Adrenal gland (tissue), 12 donors: Measurements from ENCODE around the gene TMC2. TPM values are rescaled to one million over a fixed set of nuclear protein-coding genes. Genes with fewer than 3 reads are reported as not detected.

Experiments
- DNase-seq, 7 donors: peaks; one replicate each; pipeline ENCODE4 v3.0.0-alpha.2; 2019 to 2020
- H3K27ac ChIP-seq, 5 donors: fragments of 200-600 bp; sonication (generic) in 4 of 5; 1 replicate in 3 of 5; 2 replicates in 2 of 5; pipeline versions ENCODE4 v1.5.1 to v1.8.0; 2016 to 2020; ENCODE audit warnings: mild to moderate bottlenecking in 1 of 5
- H3K27me3 ChIP-seq: fragments of 200-600 bp; 2 replicates; pipeline ENCODE4 v1.8.0; 2021
- H3K36me3 ChIP-seq, 2 donors: fragments of 200-600 bp; replicated peaks in 1 of 2; 1 replicate in 1 of 2; 2 replicates in 1 of 2; pipeline versions ENCODE4 v1.5.1 to v1.8.0; 2018 to 2022
- H3K4me1 ChIP-seq, 2 donors: fragments of 200-600 bp; replicated peaks in 1 of 2; 1 replicate in 1 of 2; 2 replicates in 1 of 2; pipeline versions ENCODE4 v1.5.1 to v1.8.0; 2018 to 2021
- H3K4me3 ChIP-seq, 4 donors: fragments of 200-600 bp; sonication (generic) in 3 of 4; one replicate each; pipeline ENCODE4 v1.5.1; 2016 to 2018
- H3K9me3 ChIP-seq, 3 donors: fragments of 200-600 bp; sonication (generic) in 1 of 3; replicated peaks in 1 of 3; 1 replicate in 2 of 3; 2 replicates in 1 of 3; pipeline versions ENCODE4 v1.5.1 to v1.8.0; 2016 to 2021
- POLR2A ChIP-seq, 2 donors: fragments of 450-650 bp; IDR thresholded peaks; one replicate each; pipeline ENCODE4 v1.6.1; 2017; ENCODE audit warnings: antibody characterized with exemption in 2 of 2, mild to moderate bottlenecking in 2 of 2, moderate library complexity in 1 of 2
- WGBS, 4 donors: extraction: QIAGEN DNeasy Blood & Tissue Kit in 2 of 4; methylation state at CpG; one replicate each; pipeline versions ENCODE4 v1.1.5 to v1.1.7; 2013 to 2017; 5-methylcytosine and 5-hydroxymethylcytosine counted together
- intact Hi-C, 2 donors: fragments of 100-400 bp; cut with DNase I; formaldehyde crosslinking; loops; one replicate each; pipeline versions ENCODE4 v1.14.1 to v1.15.0; 2022 to 2023
- polyA plus RNA-seq, 3 donors: library from polyadenylated mRNA; stranded (reverse); fragments of 200-250 nt in 2 of 3; fragments of 350-450 nt in 1 of 3; fragmentation: Illumina TruSeq in 1 of 3; extraction: RNeasy Lipid Tissue Mini Kit (QIAGEN cat#74804) in 1 of 3; gene quantifications; one replicate each; pipeline ENCODE4 v1.2.3, GENCODE V29; 2013 to 2014
- total RNA-seq, 9 donors: library from RNA; depleted of rRNA in 4 of 9; stranded (reverse); fragments of >200 nt in 4 of 9; fragments of 120-200 nt in 1 of 9; fragmentation: NEBNext Ultra II Directional in 1 of 9; extraction: Animal tissue kit (Norgen Biotek cat#: 25700) in 1 of 9; gene quantifications; one replicate each; pipeline versions ENCODE4 v1.1.0 to v1.2.4, GENCODE V29; 2013 to 2023
- TF ChIP-seq, protein P1 (sequence below), 6 experiments: fragments of 450-650 bp in 4 of 6; fragments of 200-600 bp in 2 of 6; sonication (generic) in 1 of 6; IDR thresholded peaks; 1 replicate in 5 of 6; 2 replicates in 1 of 6; pipeline versions ENCODE4 v1.5.1 to v1.8.0; 2016 to 2021; ENCODE audit warnings: antibody characterized with exemption in 6 of 6, mild to moderate bottlenecking in 2 of 6, moderate library complexity in 1 of 6
- donor health status: healthy with polysubstance abuse.
- donor health status: Bipolar disorder and iron deficiency.
- donor health status: DM: yes; HTN: yes; CAD: no.
- donor health status: DM: no; HTN: no; CAD: no.
- donor health status: DM: no; HTN: no; CAD: no.
- donor health status: DM: yes; HTN: yes; CAD: no.

The TMC2 gene
- total and polyA plus RNA-seq, 12 donors: 0.11 to 1.3 (median 0.42) TPM; not detected in 7

DNA sequence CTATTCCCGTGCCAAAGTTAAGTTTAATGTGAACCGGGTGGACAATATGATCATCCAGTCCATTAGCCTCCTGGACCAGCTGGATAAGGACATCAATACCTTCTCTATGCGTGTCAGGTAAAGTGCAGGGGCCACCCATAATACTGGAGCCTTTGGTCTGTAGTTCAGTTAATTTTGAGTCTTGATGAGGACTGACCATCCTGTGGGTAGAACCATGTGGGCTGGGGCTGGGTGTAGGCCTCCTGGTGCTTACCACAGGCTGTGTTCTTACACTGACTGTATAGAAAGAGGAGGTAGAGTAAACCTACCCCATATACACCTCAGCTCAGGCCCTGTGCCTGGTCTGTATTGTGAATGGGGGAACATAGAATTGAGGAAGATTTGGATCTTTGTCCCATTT, 118.5 kb downstream of the TMC2 start:
- no peak for TF ChIP-seq POLR2A (IDR thresholded peaks at IDR 0.05)
- TF ChIP-seq, protein P1, sequence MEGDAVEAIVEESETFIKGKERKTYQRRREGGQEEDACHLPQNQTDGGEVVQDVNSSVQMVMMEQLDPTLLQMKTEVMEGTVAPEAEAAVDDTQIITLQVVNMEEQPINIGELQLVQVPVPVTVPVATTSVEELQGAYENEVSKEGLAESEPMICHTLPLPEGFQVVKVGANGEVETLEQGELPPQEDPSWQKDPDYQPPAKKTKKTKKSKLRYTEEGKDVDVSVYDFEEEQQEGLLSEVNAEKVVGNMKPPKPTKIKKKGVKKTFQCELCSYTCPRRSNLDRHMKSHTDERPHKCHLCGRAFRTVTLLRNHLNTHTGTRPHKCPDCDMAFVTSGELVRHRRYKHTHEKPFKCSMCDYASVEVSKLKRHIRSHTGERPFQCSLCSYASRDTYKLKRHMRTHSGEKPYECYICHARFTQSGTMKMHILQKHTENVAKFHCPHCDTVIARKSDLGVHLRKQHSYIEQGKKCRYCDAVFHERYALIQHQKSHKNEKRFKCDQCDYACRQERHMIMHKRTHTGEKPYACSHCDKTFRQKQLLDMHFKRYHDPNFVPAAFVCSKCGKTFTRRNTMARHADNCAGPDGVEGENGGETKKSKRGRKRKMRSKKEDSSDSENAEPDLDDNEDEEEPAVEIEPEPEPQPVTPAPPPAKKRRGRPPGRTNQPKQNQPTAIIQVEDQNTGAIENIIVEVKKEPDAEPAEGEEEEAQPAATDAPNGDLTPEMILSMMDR (IDR thresholded peaks at IDR 0.05): no peak

DNA sequence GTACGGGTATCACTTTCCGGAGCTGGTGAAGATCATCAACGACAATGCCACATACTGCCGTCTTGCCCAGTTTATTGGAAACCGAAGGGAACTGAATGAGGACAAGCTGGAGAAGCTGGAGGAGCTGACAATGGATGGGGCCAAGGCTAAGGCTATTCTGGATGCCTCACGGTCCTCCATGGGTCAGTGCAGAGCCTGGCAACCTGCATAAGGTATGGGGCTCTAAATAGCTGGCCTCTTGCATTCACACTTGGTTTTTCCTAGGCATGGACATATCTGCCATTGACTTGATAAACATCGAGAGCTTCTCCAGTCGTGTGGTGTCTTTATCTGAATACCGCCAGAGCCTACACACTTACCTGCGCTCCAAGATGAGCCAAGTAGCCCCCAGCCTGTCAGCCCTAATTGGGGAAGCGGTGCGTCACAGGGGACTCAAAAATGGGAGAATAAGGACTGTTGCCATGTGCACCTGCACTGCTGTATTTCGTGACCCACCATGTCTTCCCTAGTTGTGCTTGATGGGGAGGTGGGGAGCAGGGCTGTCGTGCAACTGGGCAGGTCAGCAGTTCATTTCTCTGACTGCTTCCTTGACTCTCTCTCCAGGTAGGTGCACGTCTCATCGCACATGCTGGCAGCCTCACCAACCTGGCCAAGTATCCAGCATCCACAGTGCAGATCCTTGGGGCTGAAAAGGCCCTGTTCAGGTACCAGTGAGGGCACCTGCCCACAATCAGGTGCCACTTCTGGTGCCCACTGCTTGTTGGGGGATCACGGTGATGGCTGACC, 119.2 kb downstream of the TMC2 start:
- Histone ChIP-seq H3K36me3 (peaks cover 0 to 67% of the 10 kb centered on the region in 2 donors), H3K4me3 (no peak overlapping the region), H3K4me1 (peaks cover 17 to 19% of the 10 kb centered on the region in 2 donors), H3K9me3 (no peaks in the 10 kb centered on the region), H3K27me3 (no peaks in the 10 kb centered on the region), H3K27ac (no peak overlapping the region)
- TF ChIP-seq POLR2A (IDR thresholded peaks at IDR 0.05): no peak
- TF ChIP-seq, protein P1 (IDR thresholded peaks at IDR 0.05): no peak
- intact Hi-C loops: loop anchor here in 1 of 2 donors (10.0 kb wide), 1 partner anchor 131 kb away; no protein-coding TSS in a partner anchor
- 89 to 92% (median 91%) methylated on average over 16 to 17 of the region's 17 CpGs for WGBS, 4 donors
- DNase-seq: no peak

More for the DNA sequence above, 118.5 kb downstream of the TMC2 start:
- peaks cover 0 to 60% of the 10 kb centered on the region in 2 donors for H3K36me3 ChIP-seq
- no peak overlapping the region for H3K4me3 ChIP-seq
- WGBS, 4 donors: 87 to 93% (median 91%) methylated on average over 3 of the region's 3 CpGs
- H3K27me3 ChIP-seq: no peaks in the 10 kb centered on the region
- H3K4me1 ChIP-seq: peaks cover 17 to 19% of the 10 kb centered on the region in 2 donors
- H3K9me3 ChIP-seq: no peaks in the 10 kb centered on the region
- no peak overlapping the region for H3K27ac ChIP-seq
- DNase-seq: peak in 1 of 7 donors; percentile 43
- intact Hi-C loops: loop anchor here in 1 of 2 donors (10.0 kb wide), 1 partner anchor 130 kb away; no protein-coding TSS in a partner anchor

DNA sequence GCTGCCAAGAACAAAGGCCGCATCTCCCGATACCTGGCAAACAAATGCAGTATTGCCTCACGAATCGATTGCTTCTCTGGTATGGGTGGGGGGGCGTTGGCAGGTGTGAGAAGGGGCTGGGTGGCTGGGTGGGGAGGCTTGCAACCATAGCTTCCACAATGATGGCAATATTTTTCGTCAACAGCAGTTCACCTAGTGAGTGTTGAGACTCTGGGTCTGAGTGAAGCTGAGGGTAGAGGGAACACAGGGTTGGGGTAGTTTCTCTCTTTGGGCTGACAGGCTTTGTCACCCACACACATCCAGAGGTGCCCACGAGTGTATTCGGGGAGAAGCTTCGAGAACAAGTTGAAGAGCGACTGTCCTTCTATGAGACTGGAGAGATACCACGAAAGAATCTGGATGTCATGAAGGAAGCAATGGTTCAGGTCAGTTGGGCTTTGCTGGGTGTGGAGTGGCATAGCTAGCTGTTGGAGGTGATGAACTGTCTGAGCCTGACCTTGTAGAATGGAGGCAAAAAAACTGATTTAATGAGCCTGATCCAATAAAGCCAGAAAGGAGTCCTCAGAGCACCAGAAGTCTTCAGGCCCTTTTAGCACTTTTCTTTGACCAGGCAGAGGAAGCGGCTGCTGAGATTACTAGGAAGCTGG, 120.2 kb downstream of the TMC2 start:
- 89 to 93% (median 90%) methylated on average over 12 of the region's 12 CpGs for WGBS, 4 donors
- intact Hi-C loops: loop anchor here in 1 of 2 donors (10.0 kb wide), 1 partner anchor 132 kb away; no protein-coding TSS in a partner anchor
- H3K36me3 ChIP-seq: peaks cover 0 to 74% of the 10 kb centered on the region in 2 donors
- H3K4me1 ChIP-seq: peaks cover 11 to 15% of the 10 kb centered on the region in 2 donors
- H3K27me3 ChIP-seq: no peaks in the 10 kb centered on the region
- TF ChIP-seq, protein P1 (IDR thresholded peaks at IDR 0.05): no peak
- no peak for TF ChIP-seq POLR2A (IDR thresholded peaks at IDR 0.05)
- no peak overlapping the region for H3K4me3 ChIP-seq
- H3K9me3 ChIP-seq: no peaks in the 10 kb centered on the region
- DNase-seq: no peak
- no peak overlapping the region for H3K27ac ChIP-seq

DNA sequence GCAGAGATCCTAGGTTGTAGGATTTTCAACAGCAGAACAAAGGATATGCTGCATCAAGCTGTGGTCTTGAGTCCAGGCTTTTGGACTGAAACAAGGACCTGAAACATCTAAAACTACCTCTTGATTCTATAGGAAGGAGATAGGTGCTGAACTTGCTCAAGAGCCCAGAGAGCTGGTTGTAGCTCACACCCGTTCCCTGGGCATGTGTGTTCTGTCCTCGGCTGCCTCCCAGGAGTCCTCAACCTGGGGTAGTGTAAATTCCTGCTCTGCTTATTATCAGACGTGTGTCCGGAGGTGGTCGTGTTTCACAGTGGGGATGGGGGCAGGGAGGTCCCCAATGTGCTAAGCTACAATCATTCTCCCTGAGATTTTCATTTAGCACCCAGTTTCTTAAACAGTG, 120.9 kb downstream of the TMC2 start:
- WGBS, 4 donors: 76 to 96% (median 79%) methylated on average over 1 to 5 of the region's 5 CpGs
- DNase-seq: no peak
- Histone ChIP-seq H3K4me1 (peaks cover 11 to 15% of the 10 kb centered on the region in 2 donors), H3K9me3 (no peaks in the 10 kb centered on the region), H3K4me3 (no peak overlapping the region), H3K27me3 (no peaks in the 10 kb centered on the region), H3K36me3 (peaks cover 0 to 80% of the 10 kb centered on the region in 2 donors), H3K27ac (no peak overlapping the region)
- TF ChIP-seq POLR2A (IDR thresholded peaks at IDR 0.05): no peak
- TF ChIP-seq, protein P1 (IDR thresholded peaks at IDR 0.05): no peak
- intact Hi-C loops: loop anchor here in 1 of 2 donors (10.0 kb wide), 1 partner anchor 132 kb away; no protein-coding TSS in a partner anchor
